NCI-H146 treated with DMSO at 0.1 percent for 48 hours (cell line): ENCODE data around the gene VIT.
"Not testable (repeated sequence)": the region's sequence is repeated elsewhere in the genome, so short reads cannot be mapped to it uniquely, and the experiment has no call there.

ENCODE experiments used
- DNase-seq: peaks from one replicate; lab custom pipeline; 2025; ENCODE audit not compliant: unreplicated experiment; lab: John Stamatoyannopoulos, UW

Gene VIT

DNA sequence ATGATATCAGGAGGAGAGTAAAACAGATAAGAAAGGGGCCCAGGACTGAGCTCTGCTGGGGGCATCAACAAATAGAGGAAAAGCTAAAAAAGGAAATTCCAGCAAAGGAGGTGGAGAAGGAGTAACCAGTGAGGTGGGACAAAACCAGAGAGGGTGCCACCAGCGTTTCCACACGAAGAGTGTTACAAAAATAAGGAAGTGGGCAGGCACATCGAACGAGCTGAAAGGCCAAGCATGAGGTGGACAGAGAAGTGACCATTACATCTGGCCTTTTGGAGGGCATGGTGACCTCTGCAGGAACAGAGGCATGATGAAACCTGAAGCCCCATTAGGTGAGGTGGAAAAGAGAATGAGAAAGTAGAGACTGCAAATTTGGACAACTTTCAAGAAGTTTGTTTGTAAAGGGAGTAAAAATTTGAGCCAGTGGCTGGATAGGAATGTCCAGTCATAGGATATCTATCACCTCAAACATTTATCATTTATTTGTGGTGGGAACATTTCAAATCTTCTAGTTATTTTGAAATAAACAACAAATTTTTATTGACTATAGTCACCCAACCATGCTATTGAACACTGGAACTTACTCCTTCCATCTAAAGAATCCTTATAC, 18.4 kb upstream of the VIT start:
- DNase-seq, result no peak

DNA sequence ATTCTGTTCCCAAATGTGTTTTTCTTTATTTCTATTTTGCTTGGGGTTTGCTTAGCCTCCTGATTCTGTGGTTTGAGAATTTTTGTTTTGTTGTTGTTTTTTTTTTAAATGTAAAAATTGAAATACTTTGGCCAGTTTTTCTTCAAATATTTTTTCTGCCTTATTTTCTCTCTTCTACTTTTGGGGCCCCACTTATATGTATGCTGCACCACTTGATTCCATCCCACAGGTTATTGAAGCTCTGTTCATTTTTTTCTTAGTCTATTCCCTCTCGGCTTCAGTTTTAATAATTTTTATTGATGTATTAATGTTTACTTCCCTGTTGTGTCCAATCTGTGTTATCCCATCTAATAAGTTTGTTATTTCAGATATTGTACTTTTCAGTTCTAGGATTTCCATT, 17.7 kb upstream of the VIT start:
- no peak for DNase-seq

DNA sequence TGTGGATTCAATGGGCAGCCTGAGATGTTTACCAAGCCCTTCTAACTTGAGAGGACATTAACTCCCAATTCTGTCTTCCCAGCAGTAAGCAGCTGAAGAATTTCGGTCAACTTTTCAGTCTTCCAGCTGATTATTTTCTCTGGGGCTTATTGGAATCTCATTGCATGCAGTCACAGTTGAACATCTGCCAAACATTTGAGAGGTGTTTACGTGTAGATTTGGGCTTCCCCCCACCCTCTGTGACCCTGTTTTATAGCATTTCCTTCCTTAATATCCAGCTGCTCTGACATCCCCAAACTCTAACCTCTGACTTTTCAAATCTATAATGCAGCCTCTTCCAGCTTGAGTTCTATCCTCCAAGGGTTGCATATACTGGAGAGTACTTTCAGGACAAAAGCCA, 16.5 kb upstream of the VIT start:
- no peak for DNase-seq

DNA sequence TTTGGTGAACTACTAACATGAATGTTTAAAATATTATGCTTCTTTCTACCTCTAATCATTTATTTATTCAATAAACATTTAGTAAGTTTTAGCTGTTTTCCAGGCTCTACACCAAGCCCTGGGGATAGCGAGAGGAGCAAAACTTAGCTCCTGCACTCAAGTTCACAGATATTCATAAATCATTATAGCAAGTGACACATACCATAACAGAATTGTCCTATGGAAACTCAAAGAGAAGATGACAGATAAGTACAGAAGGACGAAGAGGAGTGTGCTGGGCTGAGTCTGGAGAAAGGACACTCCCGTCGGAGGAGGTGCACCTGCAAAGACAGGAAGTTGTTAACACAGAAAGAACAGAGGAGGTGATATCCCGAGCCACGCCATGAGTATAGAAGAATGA, 13.9 kb upstream of the VIT start:
- DNase-seq, result no peak

DNA sequence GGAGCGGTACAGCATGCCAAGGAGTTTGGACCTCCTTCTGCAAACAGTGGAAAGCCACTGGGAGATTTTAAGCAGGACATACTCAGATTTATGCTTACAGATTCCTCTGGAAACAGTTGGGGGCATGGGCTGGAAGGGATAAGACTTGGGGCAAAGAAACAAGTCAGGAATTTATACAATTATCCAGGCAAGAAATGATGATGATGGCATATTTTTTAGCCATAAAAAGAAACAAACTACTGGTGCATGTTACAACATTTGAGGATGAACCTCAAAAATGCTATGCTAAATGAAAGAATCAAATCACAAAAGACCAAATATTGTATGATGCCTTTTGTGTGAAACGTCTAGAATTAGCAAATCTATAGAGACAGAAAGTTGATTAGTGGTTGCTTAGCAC, 13.5 kb upstream of the VIT start:
- DNase-seq, result no peak

DNA sequence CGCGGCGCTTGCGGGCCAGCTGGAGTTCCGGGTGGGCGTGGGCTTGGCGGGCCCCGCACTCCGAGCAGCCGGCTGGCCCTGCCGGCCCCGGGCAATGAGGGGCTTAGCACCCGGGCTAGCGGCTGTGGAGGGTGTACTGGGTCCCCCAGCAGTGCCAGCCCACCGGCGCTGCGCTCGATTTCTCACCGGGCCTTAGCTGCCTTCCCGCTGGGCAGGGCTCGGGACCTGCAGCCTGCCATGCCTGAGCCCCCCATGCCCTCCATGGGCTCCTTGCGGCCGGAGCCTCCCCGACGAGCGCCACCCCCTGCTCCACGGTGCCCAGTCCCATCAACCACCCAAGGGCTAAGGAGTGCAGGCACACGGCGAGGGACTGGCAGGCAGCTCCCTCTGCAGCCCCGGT, 8.2 kb upstream of the VIT start:
- DNase-seq, result not testable (repeated sequence)

DNA sequence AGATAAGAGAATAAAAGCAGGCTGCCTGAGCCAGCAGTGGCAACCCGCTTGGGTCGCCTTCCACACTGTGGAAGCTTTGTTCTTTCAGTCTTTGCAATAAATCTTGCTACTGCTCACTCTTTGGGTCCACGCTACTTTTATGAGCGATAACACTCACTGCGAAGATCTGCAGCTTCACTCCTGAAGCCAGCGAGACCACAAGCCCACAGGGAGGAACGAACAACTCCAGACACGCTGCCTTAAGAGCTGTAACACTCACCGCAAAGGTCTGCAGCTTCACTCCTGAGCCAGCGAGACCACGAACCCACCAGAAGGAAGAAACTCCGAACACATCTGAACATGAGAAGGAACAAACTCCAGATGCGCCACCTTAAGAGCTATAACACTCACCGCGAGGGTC, 7.5 kb upstream of the VIT start:
- not testable (repeated sequence) for DNase-seq

DNA sequence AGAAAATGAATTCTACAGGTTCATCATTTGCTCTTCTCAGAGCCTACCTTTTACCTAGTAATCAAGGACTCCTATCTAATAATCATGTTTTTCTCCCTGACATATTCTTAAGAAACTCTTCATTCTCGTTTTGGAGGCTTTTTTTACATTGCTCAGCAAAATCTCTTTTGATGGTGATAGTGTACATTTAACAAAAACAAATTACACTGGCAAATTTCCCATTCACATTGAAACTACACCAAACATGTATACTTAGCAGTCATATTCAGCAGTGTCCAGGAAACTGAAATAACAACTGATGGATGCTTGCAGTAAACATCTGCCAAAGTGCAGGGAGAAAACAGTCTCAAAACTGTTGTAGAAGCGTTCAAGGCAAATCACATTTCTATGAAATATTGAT, 4.4 kb upstream of the VIT start:
- DNase-seq, result no peak

DNA sequence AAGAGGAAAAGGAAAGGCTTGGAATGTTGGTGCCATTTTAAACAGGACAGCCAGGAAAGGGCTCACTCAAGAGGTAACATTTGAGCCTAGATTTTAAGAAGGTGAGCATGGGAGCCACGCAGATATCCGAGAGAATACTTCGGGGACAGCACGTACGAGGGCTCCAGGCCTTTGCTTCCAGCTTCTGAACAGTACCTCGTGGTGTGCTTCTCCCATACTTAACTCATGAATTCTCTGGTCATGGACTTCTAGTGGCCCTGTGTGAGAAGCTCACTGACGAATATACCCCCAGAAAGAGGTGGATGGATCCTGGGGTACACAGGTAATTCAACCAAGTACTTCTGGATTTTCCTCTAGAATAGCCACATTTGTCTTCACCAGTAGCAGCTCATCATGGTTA, 2.7 kb upstream of the VIT start:
- no peak for DNase-seq

DNA sequence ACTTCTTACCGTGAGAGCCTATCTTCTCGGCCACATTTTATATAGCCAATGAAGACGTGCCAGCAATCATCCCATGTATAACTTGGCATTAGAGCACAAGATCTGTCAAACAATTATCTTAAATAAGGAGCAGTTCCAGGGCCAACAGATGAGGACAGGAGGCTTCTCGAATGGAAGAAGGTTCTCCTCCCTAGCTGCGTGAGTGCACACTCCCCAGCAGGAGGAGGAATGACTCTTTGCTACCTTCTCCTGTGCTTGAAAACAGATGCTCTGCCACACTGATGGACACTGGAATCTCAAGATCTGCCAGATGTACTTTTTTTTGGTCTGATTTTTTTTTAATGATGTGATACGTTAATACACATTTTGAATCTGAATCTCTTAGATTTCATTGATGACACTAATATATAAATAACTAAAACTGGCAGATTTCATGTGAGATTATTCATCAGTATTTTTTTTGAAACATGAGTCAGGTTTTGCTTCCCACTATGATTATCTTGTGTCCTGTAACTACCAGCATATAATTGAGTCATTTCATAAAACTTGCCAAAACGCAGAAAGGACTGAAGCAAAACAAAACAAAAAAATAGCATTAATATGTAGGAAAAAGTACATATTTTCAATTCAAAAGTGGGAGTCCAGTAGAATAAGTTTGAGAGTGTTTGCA, 626 bp upstream of the VIT start:
- no peak for DNase-seq

DNA sequence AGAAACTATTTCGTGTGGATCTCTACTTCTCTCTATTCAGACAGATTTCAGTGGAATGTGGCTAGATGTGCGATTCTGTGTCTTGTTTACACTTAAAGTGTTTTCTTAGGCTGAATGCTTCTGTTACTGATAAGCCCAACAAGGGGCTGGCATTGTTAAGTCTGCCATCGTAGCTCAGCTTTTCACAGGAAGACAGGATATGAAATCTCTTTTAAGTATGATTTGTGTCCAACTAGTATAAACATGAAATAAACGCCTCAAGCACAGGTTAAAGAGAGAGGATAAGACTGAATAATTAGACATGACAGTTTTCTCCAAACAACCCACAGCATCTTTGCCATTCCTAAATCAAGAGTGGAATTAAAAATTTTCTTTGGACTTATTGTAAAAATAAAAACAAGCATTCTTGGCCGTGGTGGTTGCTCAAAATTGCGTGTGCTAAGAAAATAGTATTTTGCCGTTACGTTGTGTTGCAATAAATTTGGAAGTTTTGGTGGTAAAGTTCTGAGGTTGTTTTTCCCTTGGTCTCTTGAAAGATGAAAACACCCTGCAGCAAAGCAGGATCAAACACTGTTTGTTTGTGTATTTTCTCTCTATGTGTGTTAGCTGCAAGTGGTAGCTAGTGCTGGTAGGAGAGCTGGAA, 1.0 kb downstream of the VIT start:
- DNase-seq, result no peak

DNA sequence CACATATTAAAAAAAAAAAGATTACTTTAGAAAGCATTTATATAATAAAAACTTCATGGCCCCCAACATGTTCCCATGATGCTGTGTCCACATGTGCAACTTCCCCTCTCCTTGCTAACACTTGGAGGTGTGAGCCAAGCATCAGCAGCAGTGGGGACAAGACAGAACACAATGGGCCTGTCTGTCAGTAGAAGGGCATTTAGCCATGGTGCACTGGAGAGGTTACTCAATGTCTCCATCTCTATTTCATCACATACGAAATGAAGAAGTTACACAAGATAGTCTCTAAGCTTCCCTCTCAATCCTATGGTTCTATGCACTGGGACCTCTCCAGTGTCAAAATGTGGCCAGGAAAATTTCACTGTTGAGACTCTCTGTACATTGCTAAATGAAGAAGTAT, 2.5 kb downstream of the VIT start:
- DNase-seq, result no peak

DNA sequence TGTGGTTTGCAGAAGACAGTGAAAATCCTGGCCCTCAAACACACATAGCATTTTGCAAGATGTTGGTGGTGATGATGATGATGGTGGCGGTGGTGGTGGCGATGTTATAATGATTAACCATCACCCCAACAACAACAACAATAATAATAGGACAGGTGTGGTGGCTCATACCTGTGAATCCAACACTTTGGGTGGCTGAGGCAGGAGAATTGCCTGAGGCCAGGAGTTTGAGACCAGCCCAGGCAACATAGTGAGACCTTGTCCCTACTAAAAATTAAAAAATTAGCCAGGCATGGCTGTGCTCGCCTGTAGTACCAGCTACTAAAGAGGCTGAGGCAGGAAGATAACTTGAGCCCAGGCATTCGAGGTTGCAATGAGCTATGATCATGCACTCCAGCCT, 3.8 kb downstream of the VIT start:
- DNase-seq, result no peak

DNA sequence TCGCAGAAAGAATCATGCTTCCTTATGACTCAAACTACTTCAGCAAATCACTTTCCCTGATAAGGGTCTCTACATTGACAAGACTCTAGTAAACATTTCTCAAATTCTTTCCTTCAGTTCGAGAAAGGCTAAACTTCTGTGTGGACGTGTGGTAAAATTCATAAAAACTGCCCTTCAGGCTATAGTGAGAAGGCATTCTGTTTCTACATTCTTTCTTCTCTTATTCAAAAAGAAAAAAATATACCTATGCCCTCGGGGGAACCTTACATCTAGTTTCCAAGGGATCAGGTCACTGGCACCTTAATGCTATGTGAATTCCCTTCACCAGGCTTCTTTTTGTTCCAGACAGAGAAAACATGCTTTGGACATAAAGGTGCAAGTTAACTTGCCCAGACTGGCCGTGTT, 4.9 kb downstream of the VIT start:
- no peak for DNase-seq

DNA sequence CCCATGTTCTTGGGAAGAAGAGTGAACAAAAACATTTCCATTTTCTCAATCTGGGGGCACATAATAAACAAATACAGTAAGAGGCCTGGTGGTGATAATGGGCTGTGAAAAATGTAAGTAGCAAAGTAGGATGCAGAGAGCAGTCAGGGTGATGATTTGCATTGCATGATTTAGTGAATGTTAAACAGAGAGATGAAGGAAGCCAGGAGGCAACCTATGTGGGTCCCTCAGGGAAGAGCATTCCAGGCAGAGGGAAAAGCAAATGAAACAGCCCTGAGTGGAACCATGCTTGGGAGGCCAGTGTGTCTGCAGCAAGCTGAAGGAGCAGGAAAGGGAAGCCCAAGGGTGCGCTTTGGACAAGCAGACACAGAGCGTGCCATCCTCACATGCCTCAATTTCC, 5.4 kb downstream of the VIT start:
- DNase-seq, result no peak

DNA sequence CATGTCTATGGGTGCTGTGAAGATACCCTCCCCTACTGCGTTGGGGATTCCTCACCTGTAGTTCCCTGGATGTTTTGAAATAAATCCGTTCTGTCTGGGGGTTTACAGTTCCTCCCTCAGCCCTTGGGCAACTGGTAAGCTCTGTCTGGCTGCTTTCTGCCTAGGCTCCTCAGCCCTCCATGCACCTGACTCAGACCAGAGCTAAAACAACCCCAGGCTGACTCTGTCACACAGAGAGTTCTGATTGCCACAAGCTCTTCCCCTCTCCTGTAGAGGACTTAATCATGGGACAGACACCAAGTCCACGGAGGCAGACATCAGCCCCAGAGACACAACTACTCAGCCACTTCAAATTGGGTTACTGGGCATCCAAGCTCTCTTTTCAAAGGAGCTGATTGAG, 6.3 kb downstream of the VIT start:
- DNase-seq, result no peak

DNA sequence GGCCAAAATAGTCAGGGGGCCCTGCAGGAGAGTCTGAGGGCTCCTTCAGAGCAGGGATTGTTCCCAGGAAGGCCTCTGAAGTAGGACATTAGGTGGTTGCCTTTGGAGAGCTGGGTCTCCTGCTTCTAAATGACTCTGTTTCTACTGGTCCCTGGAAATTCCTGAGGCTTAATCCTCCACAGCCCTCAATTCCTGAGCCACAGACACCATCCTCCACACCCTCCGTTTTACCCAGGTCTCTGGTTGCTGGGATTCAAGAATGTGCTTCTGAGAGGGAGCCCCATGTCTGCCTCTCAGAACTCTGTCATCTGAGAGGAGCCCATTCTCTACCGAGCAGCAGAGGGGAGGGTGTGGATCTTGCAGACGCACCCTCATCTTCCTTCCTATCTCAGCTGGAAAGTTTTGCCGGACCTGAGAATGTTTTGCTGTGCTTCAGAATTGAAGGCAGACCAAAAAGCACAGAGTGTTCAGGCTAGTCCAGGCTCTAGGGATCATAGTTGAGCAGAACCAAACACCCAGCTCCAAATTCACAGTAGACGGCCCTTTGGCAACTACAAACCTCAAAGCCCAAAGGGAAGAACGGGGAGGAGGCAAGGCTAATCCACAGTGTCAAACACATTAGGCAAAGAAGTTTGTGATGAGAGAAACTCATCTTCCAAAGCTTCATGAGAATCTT, 8.1 kb downstream of the VIT start:
- DNase-seq, result no peak

DNA sequence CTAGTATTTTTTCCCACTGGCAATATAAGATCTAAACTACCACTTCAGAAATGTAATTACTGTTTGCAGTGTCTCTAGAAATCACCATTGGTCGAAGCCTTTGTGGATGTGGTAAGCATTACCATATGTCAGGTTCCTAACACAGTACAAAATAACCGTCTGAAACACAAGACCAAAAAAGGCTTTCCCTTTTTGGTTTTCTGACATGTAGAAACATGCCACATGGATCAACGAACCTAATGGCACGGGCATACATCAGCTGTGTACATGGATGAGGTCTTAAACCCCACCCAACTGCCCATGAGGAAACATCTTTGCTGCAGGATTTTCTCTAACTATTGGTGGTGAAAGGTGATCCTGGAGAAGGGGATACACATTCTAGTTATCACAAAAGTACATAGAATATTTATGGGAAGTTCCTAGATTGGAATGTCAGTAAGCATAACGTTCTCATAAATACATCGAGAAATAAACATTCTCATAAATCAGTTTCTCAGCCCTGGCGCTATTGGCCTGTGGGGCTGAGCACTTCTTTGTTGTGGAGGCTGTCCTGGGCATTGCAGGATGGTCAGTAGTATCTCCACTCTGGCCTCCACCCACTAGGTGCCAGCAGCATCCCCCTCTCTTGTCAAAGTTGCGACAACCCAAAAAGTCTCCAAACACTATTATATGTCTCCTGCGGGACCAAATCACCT, 9.0 kb downstream of the VIT start:
- no peak for DNase-seq

DNA sequence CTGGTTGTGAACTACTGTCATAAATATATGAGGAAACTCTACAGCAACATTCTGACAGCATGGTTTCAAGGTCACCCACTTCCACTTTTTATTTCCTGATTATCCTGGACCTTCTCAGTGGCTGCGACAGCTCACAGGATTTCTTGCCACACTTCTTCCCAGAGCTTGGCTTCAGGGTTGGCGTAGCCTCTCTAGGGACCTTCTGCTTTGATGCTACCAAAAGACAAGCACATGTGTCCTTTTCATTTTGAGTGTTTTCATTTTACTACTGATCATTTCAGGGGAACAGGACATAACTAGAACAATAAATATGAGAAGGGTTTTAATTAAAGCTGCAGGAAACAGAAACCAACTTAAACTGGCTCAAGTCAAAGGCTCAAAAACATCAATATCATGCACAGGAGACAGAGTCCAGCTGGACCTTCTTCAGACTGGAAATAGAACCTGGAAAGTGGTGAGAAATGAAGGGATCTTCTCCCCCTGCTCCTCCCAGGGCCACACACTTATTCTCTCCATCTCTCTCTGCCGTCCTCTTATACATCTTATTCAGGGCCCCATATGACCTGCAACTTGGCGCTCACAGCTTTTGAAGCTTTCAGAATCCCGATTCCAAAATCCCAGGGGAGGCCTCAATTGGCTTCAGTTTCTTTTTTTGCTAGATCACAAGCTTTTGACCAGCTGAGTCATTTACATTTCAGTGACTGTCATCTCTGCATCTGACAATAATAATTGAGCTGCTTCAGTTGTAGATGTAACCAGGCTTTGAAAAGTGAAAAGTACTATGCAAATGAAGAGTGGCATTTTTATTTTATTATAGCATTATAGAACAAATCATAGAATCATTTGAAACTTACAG, 9.7 kb downstream of the VIT start:
- DNase-seq, result no peak

DNA sequence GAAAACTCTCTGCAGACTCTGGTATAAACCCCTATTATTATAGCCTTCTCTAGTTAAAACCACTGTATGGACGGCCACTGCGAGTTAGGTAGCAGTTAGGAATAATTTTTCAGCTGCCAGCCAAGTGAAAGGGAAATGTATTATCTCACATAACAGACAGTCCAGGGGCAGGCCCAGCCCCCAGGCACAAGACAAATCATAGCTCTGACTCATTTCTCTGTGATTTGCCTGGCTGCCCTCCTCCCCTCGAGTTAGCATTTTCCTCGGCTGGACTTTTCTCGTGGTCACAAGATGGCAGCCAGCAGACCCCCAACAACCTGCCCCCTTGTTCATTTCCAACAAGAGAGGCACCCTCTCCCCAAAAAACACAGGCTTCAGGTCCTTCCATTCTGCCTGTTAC, 10.5 kb downstream of the VIT start:
- no peak for DNase-seq
